ENCODE data around the gene INPP5D. TPM values are rescaled to one million over a fixed set of nuclear protein-coding genes. Genes with fewer than 3 reads are reported as not detected.

The INPP5D gene
- total RNA-seq, 1 experiment from 2014 or later: 17.2 TPM

DNA sequence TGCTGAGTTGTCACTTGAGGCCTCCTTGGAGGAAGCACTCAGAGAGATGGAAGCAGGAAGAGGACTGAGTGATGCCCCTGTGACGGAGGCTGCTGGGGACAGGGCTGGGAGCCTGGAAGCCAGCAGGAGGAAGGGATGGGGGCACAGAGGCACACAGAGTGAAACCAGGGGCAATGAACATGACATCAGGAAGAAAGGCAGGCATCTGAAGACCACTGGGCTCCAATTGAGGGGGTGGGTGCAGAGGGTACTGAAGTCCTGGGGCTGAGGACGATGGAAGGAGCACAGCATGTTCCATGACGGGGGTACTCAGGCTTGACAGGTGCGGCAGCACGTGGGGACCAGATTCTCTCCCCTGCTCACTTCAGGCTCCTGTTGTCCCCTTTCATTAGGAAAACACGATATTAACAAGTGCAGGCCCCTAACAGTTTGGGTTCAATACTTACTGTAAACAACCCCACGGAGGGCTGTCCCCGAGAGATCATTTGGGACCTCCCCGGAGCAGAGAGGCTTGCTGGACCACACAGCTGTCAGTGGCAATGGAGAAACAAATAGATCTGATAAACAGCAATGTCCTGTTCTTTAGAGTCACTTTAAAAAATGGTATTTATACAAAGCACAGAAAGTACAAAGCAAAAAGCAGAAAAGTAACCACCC lies 8.7 kb downstream of the INPP5D start:
- POLR2A ChIA-PET: no interaction called here
- Mint-ChIP-seq H3K4me3 (no peak overlapping the region), H3K27ac (no peak overlapping the region), H3K9me3 (peaks cover 9% of the 10 kb centered on the region), H3K27me3 (ENCODE audit: low read depth) (no peaks in the 10 kb centered on the region), H3K36me3 (peaks cover 3% of the 10 kb centered on the region; the same call in 1 of the 2 replicates), H3K4me1 (peaks cover 7% of the 10 kb centered on the region; the same call in 1 of the 2 replicates)
- ATAC-seq (no peak), DNase-seq (ENCODE audit: low spot score) (no peak)
- CTCF ChIA-PET: no interaction called here
- TF ChIP-seq SP1 (CRISPR knock-in tag; conservative IDR thresholded peaks at IDR 0.05): no peak
- TF ChIP-seq NFE2L1 (CRISPR knock-in tag; IDR thresholded peaks at IDR 0.05): no peak
- TF ChIP-seq FOXK1 (CRISPR knock-in tag; IDR thresholded peaks at IDR 0.05): no peak
- TF ChIP-seq, protein P1, sequence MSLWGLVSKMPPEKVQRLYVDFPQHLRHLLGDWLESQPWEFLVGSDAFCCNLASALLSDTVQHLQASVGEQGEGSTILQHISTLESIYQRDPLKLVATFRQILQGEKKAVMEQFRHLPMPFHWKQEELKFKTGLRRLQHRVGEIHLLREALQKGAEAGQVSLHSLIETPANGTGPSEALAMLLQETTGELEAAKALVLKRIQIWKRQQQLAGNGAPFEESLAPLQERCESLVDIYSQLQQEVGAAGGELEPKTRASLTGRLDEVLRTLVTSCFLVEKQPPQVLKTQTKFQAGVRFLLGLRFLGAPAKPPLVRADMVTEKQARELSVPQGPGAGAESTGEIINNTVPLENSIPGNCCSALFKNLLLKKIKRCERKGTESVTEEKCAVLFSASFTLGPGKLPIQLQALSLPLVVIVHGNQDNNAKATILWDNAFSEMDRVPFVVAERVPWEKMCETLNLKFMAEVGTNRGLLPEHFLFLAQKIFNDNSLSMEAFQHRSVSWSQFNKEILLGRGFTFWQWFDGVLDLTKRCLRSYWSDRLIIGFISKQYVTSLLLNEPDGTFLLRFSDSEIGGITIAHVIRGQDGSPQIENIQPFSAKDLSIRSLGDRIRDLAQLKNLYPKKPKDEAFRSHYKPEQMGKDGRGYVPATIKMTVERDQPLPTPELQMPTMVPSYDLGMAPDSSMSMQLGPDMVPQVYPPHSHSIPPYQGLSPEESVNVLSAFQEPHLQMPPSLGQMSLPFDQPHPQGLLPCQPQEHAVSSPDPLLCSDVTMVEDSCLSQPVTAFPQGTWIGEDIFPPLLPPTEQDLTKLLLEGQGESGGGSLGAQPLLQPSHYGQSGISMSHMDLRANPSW (CRISPR knock-in tag; conservative IDR thresholded peaks at IDR 0.05; ENCODE audit: low read depth): no peak
- TF ChIP-seq, protein P2, sequence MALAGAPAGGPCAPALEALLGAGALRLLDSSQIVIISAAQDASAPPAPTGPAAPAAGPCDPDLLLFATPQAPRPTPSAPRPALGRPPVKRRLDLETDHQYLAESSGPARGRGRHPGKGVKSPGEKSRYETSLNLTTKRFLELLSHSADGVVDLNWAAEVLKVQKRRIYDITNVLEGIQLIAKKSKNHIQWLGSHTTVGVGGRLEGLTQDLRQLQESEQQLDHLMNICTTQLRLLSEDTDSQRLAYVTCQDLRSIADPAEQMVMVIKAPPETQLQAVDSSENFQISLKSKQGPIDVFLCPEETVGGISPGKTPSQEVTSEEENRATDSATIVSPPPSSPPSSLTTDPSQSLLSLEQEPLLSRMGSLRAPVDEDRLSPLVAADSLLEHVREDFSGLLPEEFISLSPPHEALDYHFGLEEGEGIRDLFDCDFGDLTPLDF (CRISPR knock-in tag; IDR thresholded peaks at IDR 0.05): no peak
- no peak for TF ChIP-seq NFYB (CRISPR knock-in tag; conservative IDR thresholded peaks at IDR 0.05; ENCODE audit: low read depth)
- TF ChIP-seq ZNF263 (CRISPR knock-in tag; IDR thresholded peaks at IDR 0.05; ENCODE audit: low read depth): no peak
- TF ChIP-seq, protein P3, sequence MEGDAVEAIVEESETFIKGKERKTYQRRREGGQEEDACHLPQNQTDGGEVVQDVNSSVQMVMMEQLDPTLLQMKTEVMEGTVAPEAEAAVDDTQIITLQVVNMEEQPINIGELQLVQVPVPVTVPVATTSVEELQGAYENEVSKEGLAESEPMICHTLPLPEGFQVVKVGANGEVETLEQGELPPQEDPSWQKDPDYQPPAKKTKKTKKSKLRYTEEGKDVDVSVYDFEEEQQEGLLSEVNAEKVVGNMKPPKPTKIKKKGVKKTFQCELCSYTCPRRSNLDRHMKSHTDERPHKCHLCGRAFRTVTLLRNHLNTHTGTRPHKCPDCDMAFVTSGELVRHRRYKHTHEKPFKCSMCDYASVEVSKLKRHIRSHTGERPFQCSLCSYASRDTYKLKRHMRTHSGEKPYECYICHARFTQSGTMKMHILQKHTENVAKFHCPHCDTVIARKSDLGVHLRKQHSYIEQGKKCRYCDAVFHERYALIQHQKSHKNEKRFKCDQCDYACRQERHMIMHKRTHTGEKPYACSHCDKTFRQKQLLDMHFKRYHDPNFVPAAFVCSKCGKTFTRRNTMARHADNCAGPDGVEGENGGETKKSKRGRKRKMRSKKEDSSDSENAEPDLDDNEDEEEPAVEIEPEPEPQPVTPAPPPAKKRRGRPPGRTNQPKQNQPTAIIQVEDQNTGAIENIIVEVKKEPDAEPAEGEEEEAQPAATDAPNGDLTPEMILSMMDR (IDR thresholded peaks at IDR 0.05): no peak
- no peak for TF ChIP-seq ZNF423 (CRISPR knock-in tag; IDR thresholded peaks at IDR 0.05)
- TF ChIP-seq JAZF1 (CRISPR knock-in tag; IDR thresholded peaks at IDR 0.05): no peak
- no peak for TF ChIP-seq MYBL2 (CRISPR knock-in tag; IDR thresholded peaks at IDR 0.05)
- TF ChIP-seq ZNF671 (CRISPR knock-in tag; IDR thresholded peaks at IDR 0.05): no peak

DNA sequence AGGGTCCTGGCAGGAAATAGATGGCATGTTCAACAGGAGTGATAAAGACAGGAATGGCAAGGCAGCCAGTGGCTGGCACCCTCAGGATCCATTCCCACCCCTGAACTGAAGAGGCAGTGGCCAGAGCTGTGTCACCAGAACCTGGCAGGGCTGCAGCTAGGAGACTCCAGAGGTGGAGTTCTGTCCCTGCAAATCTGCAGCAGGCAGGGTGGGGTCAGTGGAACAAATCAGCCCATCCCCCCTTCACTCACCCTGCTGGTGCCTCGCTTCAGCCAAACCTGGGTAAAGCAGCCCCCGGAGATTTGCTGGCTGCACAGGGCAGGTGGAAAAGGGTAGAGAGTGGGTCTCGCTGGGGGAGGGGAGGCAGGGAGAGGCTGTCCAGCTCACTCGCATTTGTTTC lies 12.7 kb downstream of the INPP5D start:
- ChIA-PET CTCF (interaction anchor here (0.7 kb wide), 2 partner anchors 10 to 42 kb away, joined by 3 to 4 read pairs; no protein-coding TSS in a partner anchor), POLR2A (no interaction called here)
- no peak for ATAC-seq
- no peak for DNase-seq (ENCODE audit: low spot score)
- TF ChIP-seq, protein P4, sequence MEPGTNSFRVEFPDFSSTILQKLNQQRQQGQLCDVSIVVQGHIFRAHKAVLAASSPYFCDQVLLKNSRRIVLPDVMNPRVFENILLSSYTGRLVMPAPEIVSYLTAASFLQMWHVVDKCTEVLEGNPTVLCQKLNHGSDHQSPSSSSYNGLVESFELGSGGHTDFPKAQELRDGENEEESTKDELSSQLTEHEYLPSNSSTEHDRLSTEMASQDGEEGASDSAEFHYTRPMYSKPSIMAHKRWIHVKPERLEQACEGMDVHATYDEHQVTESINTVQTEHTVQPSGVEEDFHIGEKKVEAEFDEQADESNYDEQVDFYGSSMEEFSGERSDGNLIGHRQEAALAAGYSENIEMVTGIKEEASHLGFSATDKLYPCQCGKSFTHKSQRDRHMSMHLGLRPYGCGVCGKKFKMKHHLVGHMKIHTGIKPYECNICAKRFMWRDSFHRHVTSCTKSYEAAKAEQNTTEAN (CRISPR knock-in tag; IDR thresholded peaks at IDR 0.05): no peak
- TF ChIP-seq TCF7 (CRISPR knock-in tag; IDR thresholded peaks at IDR 0.05; ENCODE audit: low read depth): no peak
- no peak for TF ChIP-seq ESRRA (CRISPR knock-in tag; IDR thresholded peaks at IDR 0.05; ENCODE audit: borderline replicate concordance)
- H3K4me3 Mint-ChIP-seq: no peak overlapping the region
- H3K27me3 Mint-ChIP-seq (ENCODE audit: low read depth): no peaks in the 10 kb centered on the region
- peaks cover 9% of the 10 kb centered on the region for H3K9me3 Mint-ChIP-seq
- peaks cover 3% of the 10 kb centered on the region; the same call in 1 of the 2 replicates for H3K36me3 Mint-ChIP-seq
- H3K4me1 Mint-ChIP-seq: peaks cover 7% of the 10 kb centered on the region; the same call in 1 of the 2 replicates
- no peak overlapping the region for H3K27ac Mint-ChIP-seq

DNA sequence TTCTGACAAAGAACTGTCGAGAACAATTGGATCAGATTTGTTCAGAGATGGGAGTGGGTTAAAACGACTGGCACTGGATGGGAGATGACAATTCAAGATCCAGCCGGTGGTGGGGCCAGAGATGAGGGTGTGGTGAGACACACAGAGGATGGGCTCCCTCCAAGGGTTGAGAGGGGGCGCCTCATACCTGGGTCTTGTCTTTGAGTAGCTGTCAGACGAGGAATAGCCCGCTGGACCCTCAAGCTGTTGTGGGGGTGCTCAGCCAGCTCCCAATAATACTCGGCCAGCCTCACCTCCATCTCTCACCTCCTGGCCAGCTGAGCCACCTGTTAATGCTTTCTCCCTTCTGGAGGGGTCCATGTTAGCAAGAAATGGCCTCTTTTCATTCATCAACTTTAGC lies 14.0 kb downstream of the INPP5D start:
- Mint-ChIP-seq H3K36me3 (peaks cover 3% of the 10 kb centered on the region; the same call in 1 of the 2 replicates), H3K4me1 (peaks cover 7% of the 10 kb centered on the region; the same call in 1 of the 2 replicates), H3K9me3 (peaks cover 9% of the 10 kb centered on the region), H3K4me3 (no peak overlapping the region), H3K27ac (no peak overlapping the region), H3K27me3 (ENCODE audit: low read depth) (no peaks in the 10 kb centered on the region)
- ChIA-PET POLR2A (no interaction called here), CTCF (interaction anchor here (0.7 to 1.1 kb wide), 7 partner anchors 14 to 240 kb away, joined by 3 to 7 read pairs (median 3); partner anchors contain the start of genes ATG16L1 and INPP5D)
- ATAC-seq: peak; percentile 73
- DNase-seq (ENCODE audit: low spot score): peak; percentile 38
- no peak for TF ChIP-seq JAZF1 (CRISPR knock-in tag; IDR thresholded peaks at IDR 0.05)
- TF ChIP-seq ZNF219 (CRISPR knock-in tag; IDR thresholded peaks at IDR 0.05; ENCODE audit: borderline replicate concordance): no peak
- TF ChIP-seq, protein P5, sequence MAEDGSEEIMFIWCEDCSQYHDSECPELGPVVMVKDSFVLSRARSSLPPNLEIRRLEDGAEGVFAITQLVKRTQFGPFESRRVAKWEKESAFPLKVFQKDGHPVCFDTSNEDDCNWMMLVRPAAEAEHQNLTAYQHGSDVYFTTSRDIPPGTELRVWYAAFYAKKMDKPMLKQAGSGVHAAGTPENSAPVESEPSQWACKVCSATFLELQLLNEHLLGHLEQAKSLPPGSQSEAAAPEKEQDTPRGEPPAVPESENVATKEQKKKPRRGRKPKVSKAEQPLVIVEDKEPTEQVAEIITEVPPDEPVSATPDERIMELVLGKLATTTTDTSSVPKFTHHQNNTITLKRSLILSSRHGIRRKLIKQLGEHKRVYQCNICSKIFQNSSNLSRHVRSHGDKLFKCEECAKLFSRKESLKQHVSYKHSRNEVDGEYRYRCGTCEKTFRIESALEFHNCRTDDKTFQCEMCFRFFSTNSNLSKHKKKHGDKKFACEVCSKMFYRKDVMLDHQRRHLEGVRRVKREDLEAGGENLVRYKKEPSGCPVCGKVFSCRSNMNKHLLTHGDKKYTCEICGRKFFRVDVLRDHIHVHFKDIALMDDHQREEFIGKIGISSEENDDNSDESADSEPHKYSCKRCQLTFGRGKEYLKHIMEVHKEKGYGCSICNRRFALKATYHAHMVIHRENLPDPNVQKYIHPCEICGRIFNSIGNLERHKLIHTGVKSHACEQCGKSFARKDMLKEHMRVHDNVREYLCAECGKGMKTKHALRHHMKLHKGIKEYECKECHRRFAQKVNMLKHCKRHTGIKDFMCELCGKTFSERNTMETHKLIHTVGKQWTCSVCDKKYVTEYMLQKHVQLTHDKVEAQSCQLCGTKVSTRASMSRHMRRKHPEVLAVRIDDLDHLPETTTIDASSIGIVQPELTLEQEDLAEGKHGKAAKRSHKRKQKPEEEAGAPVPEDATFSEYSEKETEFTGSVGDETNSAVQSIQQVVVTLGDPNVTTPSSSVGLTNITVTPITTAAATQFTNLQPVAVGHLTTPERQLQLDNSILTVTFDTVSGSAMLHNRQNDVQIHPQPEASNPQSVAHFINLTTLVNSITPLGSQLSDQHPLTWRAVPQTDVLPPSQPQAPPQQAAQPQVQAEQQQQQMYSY (CRISPR knock-in tag; IDR thresholded peaks at IDR 0.05): no peak
- no peak for TF ChIP-seq NR1H2 (CRISPR knock-in tag; IDR thresholded peaks at IDR 0.05)
- TF ChIP-seq, protein P6, sequence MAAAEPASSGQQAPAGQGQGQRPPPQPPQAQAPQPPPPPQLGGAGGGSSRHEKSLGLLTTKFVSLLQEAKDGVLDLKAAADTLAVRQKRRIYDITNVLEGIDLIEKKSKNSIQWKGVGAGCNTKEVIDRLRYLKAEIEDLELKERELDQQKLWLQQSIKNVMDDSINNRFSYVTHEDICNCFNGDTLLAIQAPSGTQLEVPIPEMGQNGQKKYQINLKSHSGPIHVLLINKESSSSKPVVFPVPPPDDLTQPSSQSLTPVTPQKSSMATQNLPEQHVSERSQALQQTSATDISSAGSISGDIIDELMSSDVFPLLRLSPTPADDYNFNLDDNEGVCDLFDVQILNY (CRISPR knock-in tag; IDR thresholded peaks at IDR 0.05): no peak
- no peak for TF ChIP-seq ZBTB21 (CRISPR knock-in tag; IDR thresholded peaks at IDR 0.05; ENCODE audit: borderline replicate concordance)

All from WTC11 (cell line).